Stromal cell of bone marrow (primary cell): ENCODE data around the gene CHPF.

Experiments used
- DNase-seq: peaks from one replicate; pipeline ENCODE4 v3.0.0-alpha.2; 2012; ENCODE audit warnings: low read depth

The CHPF gene

DNA sequence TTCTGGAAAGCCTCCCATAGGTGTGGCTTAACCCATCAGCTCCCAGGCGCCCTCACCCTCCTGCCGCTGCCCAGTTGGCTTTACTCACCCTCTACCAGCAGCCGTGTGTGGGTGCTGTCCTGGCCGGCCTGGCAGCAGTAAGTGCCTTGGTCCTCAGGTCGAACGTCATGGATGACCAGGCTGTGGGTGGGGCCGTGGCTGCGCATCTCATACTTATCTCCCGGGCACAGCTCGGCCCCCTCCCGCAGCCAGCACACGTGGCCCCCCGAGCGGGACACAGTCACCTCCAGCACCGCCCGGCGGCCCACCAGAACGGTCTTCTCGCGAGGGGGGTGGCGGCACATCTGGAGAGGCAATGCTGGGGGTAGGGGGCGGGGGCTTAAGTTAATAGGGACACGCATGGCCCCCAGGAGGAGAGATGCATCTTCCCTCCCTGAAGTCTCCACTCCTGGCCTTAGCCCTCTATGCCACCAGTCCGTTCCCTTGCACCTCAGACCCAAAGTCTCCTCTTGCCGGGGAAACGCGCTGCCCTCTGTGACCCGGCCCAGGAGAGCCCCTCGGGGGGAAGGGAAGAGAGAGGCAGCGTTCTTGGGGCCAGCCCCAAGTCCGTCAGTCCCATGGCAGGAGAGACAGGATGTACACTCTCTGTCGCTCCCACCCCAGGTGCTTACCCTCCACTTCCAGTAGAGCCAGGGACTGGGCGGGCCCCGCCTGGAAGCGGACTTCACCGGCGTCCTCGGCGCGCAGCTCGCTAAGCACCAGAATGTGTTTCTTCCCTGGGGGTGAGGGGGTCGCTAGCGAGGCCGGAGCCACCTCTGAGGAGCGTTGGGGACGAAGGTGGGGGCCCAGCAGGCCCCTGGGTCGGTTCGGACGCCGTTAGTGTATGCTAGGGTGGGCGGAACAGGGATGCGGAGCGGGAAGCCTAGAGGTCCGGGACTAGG lies 8.1 kb upstream of the CHPF start:
- DNase-seq = no peak

DNA sequence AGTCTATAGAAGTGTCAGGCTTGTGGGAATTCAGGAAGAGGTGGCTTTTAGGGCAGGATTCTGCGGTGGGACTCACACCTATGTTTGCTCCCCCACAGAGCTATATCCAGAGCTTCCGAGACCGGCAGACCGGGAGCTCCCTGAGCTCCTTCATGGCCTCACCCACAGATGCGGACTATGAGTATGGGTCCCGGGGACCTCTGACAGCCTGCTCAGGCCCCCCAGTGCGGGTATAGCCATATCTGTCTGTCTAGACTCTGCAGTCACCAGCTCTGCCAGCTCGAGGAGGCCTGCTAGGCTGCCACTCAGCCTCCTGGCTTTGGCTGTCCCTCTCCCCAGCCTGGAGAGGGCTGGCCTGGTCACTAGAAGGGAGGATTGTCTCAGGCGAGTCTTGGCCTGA lies 6.0 kb upstream of the CHPF start:
- no peak for DNase-seq

DNA sequence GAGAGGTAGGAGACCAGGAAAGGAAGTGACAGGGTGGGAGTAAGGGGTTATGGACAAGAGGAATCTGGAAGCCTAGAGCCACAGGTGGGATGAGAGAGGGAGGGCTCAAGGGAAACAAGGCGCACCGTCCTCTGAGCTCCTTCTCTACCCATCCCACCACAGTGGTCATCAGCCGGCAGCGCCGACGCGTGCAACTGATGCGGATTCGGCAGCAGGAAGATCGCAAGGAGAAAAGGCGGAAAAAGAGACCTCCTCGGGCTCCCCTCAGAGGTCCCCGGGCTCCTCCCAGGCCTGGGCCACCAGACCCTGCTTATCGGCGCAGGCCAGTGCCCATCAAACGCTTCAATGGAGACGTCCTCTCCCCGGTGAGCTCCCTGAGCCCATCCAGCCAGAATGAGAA lies 5.4 kb upstream of the CHPF start:
- no peak for DNase-seq

DNA sequence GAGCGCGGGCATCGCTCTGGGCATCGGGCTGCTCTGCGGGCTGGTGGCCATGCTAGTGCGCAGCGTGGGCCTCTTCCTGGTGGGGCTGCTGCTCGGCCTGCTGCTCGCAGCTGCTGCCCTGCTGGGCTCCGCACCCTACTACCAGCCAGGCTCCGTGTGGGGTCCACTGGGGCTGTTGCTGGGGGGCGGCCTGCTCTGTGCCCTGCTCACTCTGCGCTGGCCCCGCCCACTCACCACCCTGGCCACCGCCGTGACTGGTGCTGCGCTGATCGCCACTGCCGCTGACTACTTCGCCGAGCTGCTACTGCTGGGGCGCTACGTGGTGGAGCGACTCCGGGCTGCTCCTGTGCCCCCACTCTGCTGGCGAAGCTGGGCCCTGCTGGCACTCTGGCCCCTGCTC lies 4.0 kb upstream of the CHPF start:
- no peak for DNase-seq

DNA sequence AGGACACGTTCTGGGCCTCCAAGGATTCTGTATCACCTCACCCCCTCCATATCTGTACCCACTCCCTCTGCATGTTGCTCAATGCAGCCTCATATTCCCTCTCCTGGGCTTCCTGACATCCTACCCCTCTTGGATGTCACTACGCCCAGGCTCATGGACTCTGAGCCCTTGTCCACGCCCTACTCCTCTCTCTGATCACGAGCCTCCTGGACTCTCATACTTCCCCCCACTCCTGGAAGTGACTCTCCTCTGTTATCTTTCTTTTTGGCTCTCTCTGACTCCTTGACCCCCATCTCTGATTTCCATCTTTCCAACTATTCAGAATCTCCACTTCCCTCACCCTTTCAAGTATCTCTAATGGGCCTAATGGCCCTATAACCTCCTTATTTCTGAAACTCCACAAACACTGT lies 2.3 kb upstream of the CHPF start:
- no peak for DNase-seq

DNA sequence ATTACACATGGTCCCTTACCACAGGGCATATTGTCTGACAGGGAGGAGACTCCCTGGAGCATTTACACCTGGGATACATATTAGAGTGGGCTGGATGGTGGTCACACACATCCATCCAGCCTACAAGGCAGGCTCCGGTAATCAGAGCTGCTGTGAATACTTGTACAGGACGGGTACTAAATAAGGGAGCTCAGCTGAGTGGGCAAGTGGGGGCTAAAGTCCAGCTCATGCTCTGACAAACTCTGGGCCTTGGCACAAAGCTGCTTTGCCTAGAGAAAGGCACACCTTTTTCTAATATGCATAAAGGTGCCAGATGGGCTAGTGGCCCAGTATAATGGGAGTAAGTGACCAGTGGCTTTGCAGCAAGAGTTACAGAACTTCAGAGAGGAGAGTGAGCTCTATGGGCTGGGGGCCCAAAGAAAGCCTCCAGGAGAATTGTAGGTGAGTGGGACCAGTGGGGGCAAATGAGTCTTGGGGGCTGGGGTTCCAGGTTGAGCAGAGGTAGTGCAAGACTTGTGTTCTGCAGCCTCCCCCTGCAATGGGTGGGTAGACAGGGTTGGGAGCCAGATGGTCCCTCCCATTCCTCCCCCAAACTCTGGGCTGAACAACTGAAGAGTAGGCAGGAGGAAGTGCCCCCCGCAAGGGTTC lies 1.8 kb upstream of the CHPF start:
- no peak for DNase-seq

DNA sequence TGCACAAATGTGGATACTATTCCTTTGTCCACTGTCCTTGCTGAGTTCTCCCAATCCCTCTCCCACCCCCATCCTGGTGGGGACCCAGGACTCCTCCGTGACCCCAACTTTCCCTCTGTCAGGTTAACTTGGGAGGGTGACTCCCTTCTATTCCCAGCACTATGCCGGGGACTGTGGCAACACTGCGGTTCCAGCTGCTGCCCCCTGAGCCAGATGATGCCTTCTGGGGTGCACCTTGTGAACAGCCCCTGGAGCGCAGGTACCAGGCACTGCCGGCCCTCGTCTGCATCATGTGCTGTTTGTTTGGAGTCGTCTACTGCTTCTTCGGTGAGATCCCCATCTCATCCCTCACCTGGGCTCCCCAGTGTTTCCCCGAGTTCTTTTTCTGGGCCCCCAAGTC lies 958 bp upstream of the CHPF start:
- DNase-seq = no peak

DNA sequence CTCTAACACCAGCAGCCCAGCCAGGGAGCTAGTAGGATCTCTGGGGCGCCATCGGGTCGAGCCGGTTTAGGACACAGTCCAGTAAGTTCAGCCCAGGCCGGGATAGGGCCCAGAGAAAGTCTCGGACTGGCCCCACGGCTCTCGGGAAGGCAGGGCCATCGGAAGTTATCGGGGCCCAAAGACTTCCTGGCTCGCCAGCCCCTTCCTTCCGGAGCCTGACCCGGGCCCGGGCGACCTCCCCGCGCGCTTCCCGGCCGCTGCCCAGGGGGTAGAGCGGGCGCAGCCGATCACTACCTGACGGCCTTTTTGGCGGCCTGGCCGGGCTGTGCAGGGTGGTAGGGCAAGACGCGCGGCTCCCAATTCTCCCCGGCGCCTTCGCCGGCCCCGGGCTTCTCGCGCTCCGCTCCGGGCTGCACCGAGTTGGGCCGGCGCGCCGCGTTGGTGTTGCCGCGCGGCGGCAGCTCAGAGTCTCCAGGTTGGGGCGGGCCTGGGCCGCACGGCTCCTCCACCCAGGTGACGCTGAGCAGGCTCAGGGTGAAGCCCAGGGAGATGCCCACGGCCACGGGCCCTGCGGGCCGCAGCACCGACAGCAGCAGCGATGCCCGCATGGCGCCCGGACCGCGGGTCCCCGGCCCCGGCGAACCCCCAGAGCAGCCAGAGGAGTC lies 546 bp downstream of the CHPF start:
- peak; percentile 11 for DNase-seq

DNA sequence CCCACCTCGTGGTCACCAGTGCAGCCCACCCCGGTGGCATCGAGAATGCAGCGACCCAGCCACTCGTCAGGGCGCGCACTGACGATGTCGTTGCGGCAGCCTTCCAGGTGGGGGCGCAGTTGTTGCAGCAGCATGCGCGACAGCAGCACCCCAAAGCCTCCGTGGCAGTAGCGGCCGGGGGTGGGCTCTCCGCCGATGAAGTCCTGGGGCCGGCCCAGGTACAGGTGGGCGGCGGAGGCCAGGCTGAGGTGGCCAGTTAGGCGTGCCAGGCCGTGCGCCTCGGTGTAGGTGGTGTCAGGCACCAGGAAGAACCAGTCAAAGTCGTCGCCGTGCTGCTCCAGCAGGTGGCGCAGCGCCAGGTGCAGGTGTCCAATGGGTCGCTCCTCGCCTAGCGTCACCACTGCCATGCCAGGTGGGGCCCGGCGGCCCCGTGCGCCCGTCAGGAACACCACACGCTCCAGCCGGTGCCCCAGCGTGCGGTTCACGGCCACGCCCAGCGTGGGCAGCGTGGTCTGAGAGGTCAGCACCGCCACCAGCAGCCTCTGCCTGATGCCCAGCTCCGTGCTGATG lies 1.9 kb downstream of the CHPF start:
- no peak for DNase-seq

DNA sequence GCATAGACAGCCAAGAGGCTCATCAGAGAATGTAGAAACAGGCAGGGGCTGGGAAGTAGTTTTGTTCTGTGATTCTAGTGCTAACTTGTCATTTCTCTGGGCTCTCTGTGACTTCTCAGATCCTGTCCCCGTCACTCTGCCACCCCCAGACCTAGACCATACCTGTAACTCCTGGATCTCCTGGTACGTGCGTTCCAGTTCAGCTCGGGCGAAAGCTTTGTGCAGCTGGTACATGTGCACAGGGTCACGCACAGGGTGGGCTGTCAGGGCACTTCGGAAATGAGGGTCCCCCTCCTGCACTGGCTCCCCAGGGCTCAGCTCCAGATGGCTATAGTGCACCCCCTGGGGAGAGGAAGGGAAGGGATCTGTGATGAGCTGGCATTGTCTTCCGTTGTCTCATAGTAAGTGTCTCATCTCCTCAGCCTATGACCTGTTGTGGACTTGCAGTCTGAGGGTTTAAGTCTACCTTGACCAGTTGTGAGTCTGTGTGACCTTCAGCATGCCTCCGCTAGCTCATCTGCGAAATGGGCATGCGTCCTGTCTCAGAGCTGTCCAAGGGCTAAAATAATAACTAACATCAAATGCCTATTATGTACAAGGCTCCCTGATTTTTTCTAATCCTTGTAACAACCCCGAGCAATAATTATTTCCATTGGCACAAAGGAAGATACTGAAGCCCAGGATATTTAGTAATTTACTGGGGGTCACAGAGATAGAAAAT lies 2.7 kb downstream of the CHPF start:
- no peak for DNase-seq

DNA sequence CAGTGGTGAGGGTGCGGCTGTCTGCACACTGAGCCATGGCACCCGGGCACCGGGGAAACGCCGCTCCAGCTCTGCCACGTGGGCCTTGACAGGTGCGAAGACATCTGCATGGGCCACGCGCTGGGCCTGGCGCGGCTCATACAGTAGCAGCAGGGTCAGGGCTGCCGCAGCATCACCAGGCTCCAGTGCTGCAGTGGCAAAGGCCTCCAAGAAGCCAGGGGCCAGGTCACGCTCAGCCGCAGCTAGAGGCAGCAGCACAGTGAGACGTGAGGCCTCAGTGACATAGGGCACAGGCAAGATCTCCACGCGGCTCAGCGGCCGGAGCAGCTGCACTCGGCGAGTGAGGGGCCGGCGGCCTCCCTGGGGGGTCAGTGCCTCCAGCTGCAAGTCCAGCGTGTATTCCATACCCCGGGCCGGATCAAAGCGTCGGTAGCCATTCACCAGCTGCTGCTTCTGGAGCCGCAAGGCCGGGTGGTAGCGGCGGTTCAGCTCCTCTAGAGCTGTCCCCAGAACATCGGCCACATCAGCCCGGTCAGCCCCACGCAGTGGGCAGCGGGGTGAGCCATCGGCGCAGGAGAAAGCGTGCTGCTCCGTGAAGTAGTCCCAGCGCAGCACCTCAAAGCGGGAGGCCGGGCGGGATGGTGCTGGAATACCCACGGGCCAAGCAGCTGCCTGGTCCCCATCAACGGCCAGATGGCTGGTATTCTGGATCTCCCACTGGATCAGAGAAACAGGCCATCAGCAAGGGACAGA lies 3.5 kb downstream of the CHPF start:
- no peak for DNase-seq

DNA sequence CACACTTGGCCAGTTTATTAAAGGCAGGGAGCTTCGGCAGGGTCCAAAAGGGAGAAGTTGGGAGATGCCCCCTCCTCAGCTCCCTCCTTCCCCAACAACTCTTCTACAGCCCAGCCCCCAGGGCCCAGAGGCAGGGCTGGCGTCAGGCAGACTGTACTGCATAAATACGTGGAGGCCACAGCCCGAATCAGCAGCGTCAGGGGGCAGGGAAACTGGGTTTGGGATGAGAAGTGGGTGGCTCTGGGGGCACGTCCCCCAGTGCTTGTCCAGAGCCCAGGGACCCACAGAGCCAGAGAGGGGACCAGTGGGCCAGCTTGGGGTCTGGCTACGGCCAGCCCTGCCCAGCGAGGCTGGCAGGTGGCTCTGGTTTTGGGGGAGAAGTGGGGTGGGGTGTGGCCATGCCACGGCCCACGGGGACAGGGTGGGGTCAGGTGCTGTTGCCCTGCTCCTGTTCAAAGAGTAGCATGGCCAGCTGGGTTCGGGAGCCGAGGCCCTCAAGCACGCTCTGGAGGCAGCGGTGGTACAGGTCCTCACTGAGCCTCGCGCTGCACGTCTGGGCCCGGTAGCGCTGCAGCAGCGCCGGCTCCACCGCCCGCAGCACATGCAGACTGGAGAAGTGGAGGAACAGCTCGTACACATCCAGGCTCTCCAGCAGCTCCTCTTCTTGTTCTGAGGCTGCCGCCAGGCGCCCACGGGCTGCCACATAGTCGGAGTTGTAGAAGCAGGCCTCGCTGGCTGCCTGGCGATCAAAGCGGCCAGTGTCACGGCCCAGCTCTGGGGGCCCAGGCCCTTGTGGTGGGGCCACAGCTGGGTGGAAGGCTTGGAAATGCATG lies 4.4 kb downstream of the CHPF start:
- DNase-seq = no peak

DNA sequence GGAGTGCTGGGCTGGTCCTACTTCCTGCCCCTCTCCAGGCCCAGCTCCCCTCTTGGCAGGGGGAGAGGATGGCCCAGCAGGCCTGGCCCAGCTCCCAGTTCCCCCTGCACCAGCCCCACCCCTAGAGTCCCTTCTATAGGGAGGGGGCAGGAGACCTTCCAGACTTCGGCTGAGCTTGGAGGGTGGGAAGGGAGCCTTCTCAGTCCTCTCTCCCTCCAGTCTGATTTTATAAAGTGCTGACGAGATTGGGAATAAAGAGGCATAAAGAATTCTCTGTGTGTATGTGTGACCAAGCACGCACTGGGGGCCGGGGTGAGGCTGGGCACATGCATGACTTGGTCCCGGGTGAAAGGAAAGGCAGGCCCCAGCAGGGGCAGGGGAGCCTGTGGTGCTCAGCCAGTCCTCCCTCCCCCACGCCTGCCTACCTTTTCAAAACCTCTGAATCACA lies 5.1 kb downstream of the CHPF start:
- no peak for DNase-seq

DNA sequence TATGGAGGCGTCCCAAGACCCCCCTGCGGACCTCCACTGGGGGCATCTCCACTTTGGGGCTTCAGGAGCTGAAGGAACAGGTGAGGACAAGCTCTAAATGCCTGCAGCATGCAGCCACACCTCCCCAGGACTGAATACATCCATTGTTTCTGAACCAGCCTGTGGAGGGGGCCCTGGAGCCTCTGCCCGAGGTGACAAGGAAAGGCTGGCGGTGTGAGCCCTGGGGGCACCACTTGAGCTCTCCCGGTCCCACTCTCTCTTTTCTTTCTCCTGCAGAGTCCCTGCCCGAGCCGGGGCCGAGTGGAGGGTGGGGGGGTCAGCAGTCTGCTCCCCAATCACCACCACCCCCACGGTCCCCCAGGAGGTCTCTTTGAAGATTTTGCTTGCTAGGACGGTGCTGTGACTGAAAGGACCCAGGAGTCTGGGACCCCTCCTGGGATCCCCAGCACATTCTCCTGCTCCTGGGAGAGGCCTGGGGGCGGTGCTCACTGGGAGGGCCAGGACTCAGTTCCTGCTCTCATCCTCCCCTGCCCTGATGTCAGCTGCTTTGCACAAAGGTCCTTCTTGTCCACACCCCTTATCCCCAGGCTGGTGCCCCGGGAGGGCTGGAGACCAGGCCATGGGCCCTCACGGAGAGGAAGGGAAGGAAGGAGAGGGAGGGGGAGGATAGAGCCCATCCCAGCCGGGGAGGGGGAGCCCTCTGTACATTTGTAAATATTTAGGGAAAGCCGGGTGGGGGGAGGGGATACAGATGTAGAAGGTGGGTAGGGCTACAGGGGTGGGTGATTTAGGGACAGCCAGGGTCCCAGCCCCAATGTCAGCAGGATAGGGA lies 5.7 kb downstream of the CHPF start:
- no peak for DNase-seq

DNA sequence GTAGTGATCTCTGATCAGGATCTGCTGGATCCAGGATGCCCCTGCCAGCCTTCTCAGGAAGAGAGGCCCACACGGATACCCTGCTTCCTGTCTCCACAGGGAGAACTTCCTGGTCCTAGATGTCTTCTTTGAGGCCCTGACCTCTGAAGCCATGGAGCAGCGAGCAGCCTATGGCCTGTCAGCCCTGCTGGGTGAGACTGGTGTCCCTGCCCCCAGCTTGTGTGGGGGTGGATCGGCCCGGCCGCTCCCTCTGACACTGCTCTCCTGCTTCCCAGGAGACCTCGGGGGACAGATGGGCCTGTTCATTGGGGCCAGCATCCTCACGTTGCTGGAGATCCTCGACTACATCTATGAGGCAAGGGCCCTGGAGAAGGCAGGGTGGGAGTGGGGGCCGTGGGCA lies 6.6 kb downstream of the CHPF start:
- DNase-seq = no peak

DNA sequence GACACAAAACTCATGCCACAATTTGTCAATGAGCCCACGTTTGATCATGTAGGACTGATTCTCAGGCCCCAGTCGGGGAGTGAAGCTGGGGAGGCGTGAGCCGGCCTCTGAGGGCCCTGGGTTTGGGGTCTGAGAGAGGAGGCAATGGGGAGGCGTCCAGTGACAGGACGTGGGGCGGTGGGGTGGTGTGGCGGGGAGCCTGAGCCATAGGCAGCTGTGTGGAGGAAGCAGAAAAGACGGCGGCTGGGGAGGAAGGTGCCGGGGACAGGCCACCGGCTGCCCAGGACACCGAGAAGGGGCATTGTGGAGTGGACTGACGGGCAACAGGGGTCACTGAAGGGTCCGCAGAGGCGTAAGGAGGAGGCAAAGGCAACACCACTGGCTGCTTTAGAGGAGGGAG lies 7.2 kb downstream of the CHPF start:
- no peak for DNase-seq

DNA sequence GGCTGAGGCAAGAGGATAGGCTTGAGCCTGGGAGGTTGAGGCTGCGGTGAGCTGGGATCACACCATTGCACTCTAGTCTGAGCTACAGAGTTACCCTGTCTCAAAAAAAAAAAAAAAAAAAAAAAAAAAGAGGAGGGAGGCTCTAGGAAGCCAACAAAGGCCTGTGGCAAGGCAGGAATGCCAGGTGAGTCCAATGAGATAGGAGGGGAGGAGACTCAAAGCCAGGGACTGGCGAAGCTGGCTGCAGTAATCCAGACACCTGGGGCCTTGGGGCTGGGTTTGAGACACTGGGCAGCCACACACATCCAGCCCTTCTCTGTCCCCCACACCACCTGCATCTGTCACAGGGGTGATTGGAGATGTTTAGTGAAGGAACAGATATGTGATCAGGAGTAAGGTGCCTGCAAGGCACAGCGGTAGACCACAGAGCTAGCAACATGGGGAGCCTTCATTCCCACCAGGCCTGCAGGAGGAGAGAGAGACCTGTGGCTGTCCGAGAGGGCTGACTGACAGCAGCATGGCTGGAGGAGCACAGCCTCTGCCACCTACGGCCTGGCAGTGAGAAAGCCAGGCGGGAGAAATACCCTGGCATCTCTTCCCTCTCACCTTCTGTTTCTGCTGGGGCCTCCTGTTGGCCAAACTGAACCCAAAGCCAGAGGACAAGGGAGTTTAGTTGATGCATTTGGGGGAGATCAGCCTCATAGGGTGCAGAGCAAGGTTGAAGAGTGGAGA lies 9.5 kb downstream of the CHPF start:
- no peak for DNase-seq

DNA sequence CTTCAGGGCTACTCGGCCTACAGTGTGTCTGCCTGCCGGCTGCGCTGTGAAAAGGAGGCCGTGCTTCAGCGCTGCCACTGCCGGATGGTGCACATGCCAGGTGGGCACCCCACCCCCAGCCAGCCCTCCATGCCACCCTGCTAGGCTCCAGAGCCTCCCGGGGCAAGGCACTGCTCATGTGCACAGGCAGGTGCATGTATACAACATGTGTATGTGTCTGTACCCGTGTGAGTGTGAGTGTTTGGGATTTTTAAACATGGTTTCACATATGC lies 11.3 kb downstream of the CHPF start:
- DNase-seq = no peak
